MM.1S (cell line): ENCODE results near the gene ADAP1.

Experiments used
- CTCF ChIP-seq: fragments of 300-600 bp; sonication (generic); IDR thresholded peaks from 2 replicates; pipeline ENCODE4 v1.5.1; 2016; ENCODE audit warnings: antibody characterized with exemption, low read length, mixed read lengths
- EZH2 ChIP-seq: fragments of 300-600 bp; sonication (generic); optimal IDR thresholded peaks from 2 replicates; pipeline ENCODE3; 2017; ENCODE audit warnings: low read depth, mild to moderate bottlenecking, antibody characterized with exemption, low read length, mixed read lengths

DNA sequence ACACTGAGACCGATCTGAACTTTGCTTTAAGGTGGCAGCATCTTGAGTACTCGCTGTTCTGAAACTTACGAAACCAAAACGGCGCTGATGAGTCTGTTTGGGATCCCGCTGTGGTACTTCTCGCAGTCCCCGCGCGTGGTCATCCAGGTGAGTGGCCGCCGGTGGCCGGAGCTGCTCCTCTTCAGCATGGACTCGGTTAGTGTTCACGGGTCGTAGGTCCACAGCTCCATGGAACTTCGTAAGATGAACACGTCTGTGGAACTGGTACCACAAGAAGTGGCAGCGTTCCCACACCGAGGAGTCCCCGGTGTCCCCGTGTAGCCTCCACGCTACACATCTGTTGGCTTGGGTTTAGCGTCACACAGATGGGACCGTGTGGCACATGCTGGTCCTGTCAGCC is 88.6 kb downstream of the ADAP1 start:
- TF ChIP-seq CTCF (no peak), EZH2 (no peak)
